ENCODE results near the gene CACNA1C. TPM values are rescaled to one million over a fixed set of nuclear protein-coding genes. Genes with fewer than 3 reads are reported as not detected.

CACNA1C gene
- total and polyA plus RNA-seq, 2 donors: 0.71 TPM

- Histone ChIP-seq H3K9me3 (ENCODE audit: control insufficient read depth in 2 of 2, insufficient read depth in 1 of 2, low read length in 1 of 2) (no peaks in the 10 kb centered on the region), H3K4me1 (ENCODE audit: control insufficient read depth in 2 of 2, insufficient read depth in 2 of 2, low read length in 2 of 2) (peaks cover 6 to 9% of the 10 kb centered on the region in 2 donors), H3K27ac (ENCODE audit: low read depth in 1 of 2, low read length in 1 of 2) (no peak overlapping the region), H3K36me3 (ENCODE audit: control insufficient read depth in 2 of 2, insufficient read depth in 2 of 2, low read length in 1 of 2) (no peaks in the 10 kb centered on the region), H3K4me3 (ENCODE audit: low read length in 2 of 2) (no peak overlapping the region), H3K27me3 (ENCODE audit: control insufficient read depth in 2 of 2, insufficient read depth in 1 of 2, low read length in 1 of 2) (peaks cover 44 to 64% of the 10 kb centered on the region in 2 donors)
- no peak for DNase-seq (ENCODE audit: low read depth in 6 of 9, low spot score in 9 of 9)
- WGBS: 59% methylated on average over 8 of the region's 8 CpGs
Observed at GRCh38 chr12:2049604-2050540, 2.9 kb upstream of the CACNA1C start.

GRCh38 chr12:2051700-2052621 lies 826 bp upstream of the CACNA1C start:
- Histone ChIP-seq H3K4me1 (ENCODE audit: control insufficient read depth in 2 of 2, insufficient read depth in 2 of 2, low read length in 2 of 2) (peaks cover 6 to 9% of the 10 kb centered on the region in 2 donors), H3K27ac (ENCODE audit: low read depth in 1 of 2, low read length in 1 of 2) (no peak overlapping the region), H3K36me3 (ENCODE audit: control insufficient read depth in 2 of 2, insufficient read depth in 2 of 2, low read length in 1 of 2) (no peaks in the 10 kb centered on the region), H3K27me3 (ENCODE audit: control insufficient read depth in 2 of 2, insufficient read depth in 1 of 2, low read length in 1 of 2) (peaks cover 56 to 82% of the 10 kb centered on the region in 2 donors), H3K4me3 (ENCODE audit: low read length in 2 of 2) (peak overlapping the region; percentile 7 to 50), H3K9me3 (ENCODE audit: control insufficient read depth in 2 of 2, insufficient read depth in 1 of 2, low read length in 1 of 2) (no peaks in the 10 kb centered on the region)
- no peak for DNase-seq (ENCODE audit: low read depth in 6 of 9, low spot score in 9 of 9)
- 16% methylated on average over 52 of the region's 52 CpGs for WGBS

GRCh38 chr12:2053691-2054090 lies 904 bp downstream of the CACNA1C start:
- H3K9me3 ChIP-seq (ENCODE audit: control insufficient read depth in 2 of 2, insufficient read depth in 1 of 2, low read length in 1 of 2): no peaks in the 10 kb centered on the region
- peaks cover 60 to 78% of the 10 kb centered on the region in 2 donors for H3K27me3 ChIP-seq (ENCODE audit: control insufficient read depth in 2 of 2, insufficient read depth in 1 of 2, low read length in 1 of 2)
- peaks cover 6 to 9% of the 10 kb centered on the region in 2 donors for H3K4me1 ChIP-seq (ENCODE audit: control insufficient read depth in 2 of 2, insufficient read depth in 2 of 2, low read length in 2 of 2)
- WGBS: 1% methylated on average over 60 of the region's 60 CpGs
- H3K4me3 ChIP-seq (ENCODE audit: low read length in 2 of 2): peak overlapping the region in 1 of 2 donors; percentile 50
- H3K27ac ChIP-seq (ENCODE audit: low read depth in 1 of 2, low read length in 1 of 2): no peak overlapping the region
- no peak for DNase-seq (ENCODE audit: low read depth in 6 of 9, low spot score in 9 of 9)
- no peaks in the 10 kb centered on the region for H3K36me3 ChIP-seq (ENCODE audit: control insufficient read depth in 2 of 2, insufficient read depth in 2 of 2, low read length in 1 of 2)

- Histone ChIP-seq H3K9me3 (ENCODE audit: control insufficient read depth in 2 of 2, insufficient read depth in 1 of 2, low read length in 1 of 2) (no peaks in the 10 kb centered on the region), H3K4me3 (ENCODE audit: low read length in 2 of 2) (peak overlapping the region; percentile 18 to 50), H3K27me3 (ENCODE audit: control insufficient read depth in 2 of 2, insufficient read depth in 1 of 2, low read length in 1 of 2) (peaks cover 60 to 75% of the 10 kb centered on the region in 2 donors), H3K36me3 (ENCODE audit: control insufficient read depth in 2 of 2, insufficient read depth in 2 of 2, low read length in 1 of 2) (no peaks in the 10 kb centered on the region), H3K4me1 (ENCODE audit: control insufficient read depth in 2 of 2, insufficient read depth in 2 of 2, low read length in 2 of 2) (peaks cover 6 to 9% of the 10 kb centered on the region in 2 donors), H3K27ac (ENCODE audit: low read depth in 1 of 2, low read length in 1 of 2) (no peak overlapping the region)
- 14% methylated on average over 40 of the region's 40 CpGs for WGBS
- DNase-seq (ENCODE audit: low read depth in 6 of 9, low spot score in 9 of 9): peak in 1 of 9 donors; percentile 9
Observed at GRCh38 chr12:2054091-2055018, 1.6 kb downstream of the CACNA1C start.

- no peak overlapping the region for H3K4me3 ChIP-seq (ENCODE audit: low read length in 2 of 2)
- no peak overlapping the region for H3K27ac ChIP-seq (ENCODE audit: low read depth in 1 of 2, low read length in 1 of 2)
- peaks cover 6 to 9% of the 10 kb centered on the region in 2 donors for H3K4me1 ChIP-seq (ENCODE audit: control insufficient read depth in 2 of 2, insufficient read depth in 2 of 2, low read length in 2 of 2)
- 65% methylated on average over 21 of the region's 21 CpGs for WGBS
- H3K27me3 ChIP-seq (ENCODE audit: control insufficient read depth in 2 of 2, insufficient read depth in 1 of 2, low read length in 1 of 2): peaks cover 42 to 50% of the 10 kb centered on the region in 2 donors
- no peaks in the 10 kb centered on the region for H3K9me3 ChIP-seq (ENCODE audit: control insufficient read depth in 2 of 2, insufficient read depth in 1 of 2, low read length in 1 of 2)
- DNase-seq (ENCODE audit: low read depth in 6 of 9, low spot score in 9 of 9): peak in 6 of 9 donors; percentile 28 to 70 (median 47)
- no peaks in the 10 kb centered on the region for H3K36me3 ChIP-seq (ENCODE audit: control insufficient read depth in 2 of 2, insufficient read depth in 2 of 2, low read length in 1 of 2)
Observed at GRCh38 chr12:2057041-2057794, 4.4 kb downstream of the CACNA1C start.

DNA sequence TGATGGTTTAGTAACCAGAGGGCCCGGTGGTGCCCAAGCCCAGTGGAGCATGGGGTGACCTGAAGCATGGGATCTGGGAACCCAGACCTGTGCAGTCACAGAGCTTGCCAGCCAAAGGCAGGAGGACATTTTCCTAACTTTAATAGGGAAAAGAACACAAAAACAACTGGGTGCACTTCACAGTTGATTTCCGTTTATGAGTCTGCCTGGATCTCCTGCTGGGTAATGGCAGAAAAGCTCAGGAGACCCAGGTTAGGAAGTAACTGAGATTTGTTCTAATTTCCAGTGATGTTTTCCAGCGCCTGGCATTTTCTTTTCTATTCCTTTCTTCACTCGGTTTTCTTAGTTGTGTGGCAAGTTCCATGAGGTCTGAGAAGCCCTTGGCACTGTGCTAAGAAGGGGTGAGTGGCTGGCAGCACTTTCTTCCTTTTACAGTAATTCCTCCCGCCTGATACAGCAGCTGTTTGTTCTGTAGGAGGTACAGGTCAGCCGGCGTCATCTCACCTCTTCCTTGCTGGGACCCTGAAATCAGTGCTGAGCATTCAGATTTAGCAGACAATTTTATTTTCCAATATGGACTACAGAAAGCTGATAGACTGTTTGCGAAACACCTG lies 5.1 kb downstream of the CACNA1C start:
- no peaks in the 10 kb centered on the region for H3K9me3 ChIP-seq (ENCODE audit: control insufficient read depth in 2 of 2, insufficient read depth in 1 of 2, low read length in 1 of 2)
- WGBS: 92% methylated on average over 8 of the region's 8 CpGs
- no peak for DNase-seq (ENCODE audit: low read depth in 6 of 9, low spot score in 9 of 9)
- peaks cover 37 to 48% of the 10 kb centered on the region in 2 donors for H3K27me3 ChIP-seq (ENCODE audit: control insufficient read depth in 2 of 2, insufficient read depth in 1 of 2, low read length in 1 of 2)
- H3K27ac ChIP-seq (ENCODE audit: low read depth in 1 of 2, low read length in 1 of 2): no peak overlapping the region
- no peaks in the 10 kb centered on the region for H3K36me3 ChIP-seq (ENCODE audit: control insufficient read depth in 2 of 2, insufficient read depth in 2 of 2, low read length in 1 of 2)
- no peak overlapping the region for H3K4me3 ChIP-seq (ENCODE audit: low read length in 2 of 2)
- H3K4me1 ChIP-seq (ENCODE audit: control insufficient read depth in 2 of 2, insufficient read depth in 2 of 2, low read length in 2 of 2): peaks cover 6 to 9% of the 10 kb centered on the region in 2 donors

DNA sequence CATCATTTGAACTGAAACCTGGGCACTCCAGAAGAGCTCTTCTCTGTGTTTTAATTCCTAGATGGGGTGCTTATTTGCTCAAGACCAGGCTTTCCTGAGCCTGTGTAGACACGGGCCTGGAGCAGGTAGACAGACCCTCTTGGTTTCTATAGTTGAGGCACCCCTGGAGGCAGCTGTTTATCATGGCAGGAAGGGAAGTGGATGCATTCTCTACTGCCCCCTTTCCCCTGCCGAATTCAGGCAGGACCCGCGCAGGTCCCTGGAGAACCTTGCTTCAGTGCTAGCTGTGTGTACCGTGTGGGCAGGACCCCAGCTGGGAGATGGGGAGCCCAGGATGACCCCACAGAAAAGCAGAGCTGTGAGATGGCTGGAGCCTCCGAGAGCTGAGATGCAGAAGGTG lies 6.0 kb downstream of the CACNA1C start:
- H3K27me3 ChIP-seq (ENCODE audit: control insufficient read depth in 2 of 2, insufficient read depth in 1 of 2, low read length in 1 of 2): peaks cover 28 to 39% of the 10 kb centered on the region in 2 donors
- H3K4me1 ChIP-seq (ENCODE audit: control insufficient read depth in 2 of 2, insufficient read depth in 2 of 2, low read length in 2 of 2): peaks cover 2 to 4% of the 10 kb centered on the region in 2 donors
- no peak overlapping the region for H3K27ac ChIP-seq (ENCODE audit: low read depth in 1 of 2, low read length in 1 of 2)
- 94% methylated on average over 6 of the region's 6 CpGs for WGBS
- H3K36me3 ChIP-seq (ENCODE audit: control insufficient read depth in 2 of 2, insufficient read depth in 2 of 2, low read length in 1 of 2): no peaks in the 10 kb centered on the region
- no peak overlapping the region for H3K4me3 ChIP-seq (ENCODE audit: low read length in 2 of 2)
- no peaks in the 10 kb centered on the region for H3K9me3 ChIP-seq (ENCODE audit: control insufficient read depth in 2 of 2, insufficient read depth in 1 of 2, low read length in 1 of 2)
- DNase-seq (ENCODE audit: low read depth in 6 of 9, low spot score in 9 of 9): no peak

Measured in thymus (tissue), 11 donors.